ENCODE results near the gene ABHD17B.

The ABHD17B gene

GRCh38 chr9:71879644-71880174 lies 31.3 kb downstream of the ABHD17B start:
- no peak for DNase-seq (ENCODE audit: low read depth in 2 of 2, low spot score in 1 of 2)

- DNase-seq (ENCODE audit: low read depth in 2 of 2, low spot score in 1 of 2), result no peak
These were observed 32.4 kb downstream of the ABHD17B start for GRCh38 chr9:71878327-71879274.

GRCh38 chr9:71876829-71877228 lies 34.2 kb downstream of the ABHD17B start:
- no peak for DNase-seq (ENCODE audit: low read depth in 2 of 2, low spot score in 1 of 2)

GRCh38 chr9:71876106-71876505 lies 34.9 kb downstream of the ABHD17B start:
- no peak for DNase-seq (ENCODE audit: low read depth in 2 of 2, low spot score in 1 of 2)

- no peak for DNase-seq (ENCODE audit: low read depth in 2 of 2, low spot score in 1 of 2)
These were observed 35.6 kb downstream of the ABHD17B start for GRCh38 chr9:71875345-71875744.

GRCh38 chr9:71863631-71864030 lies 47.4 kb downstream of the ABHD17B start:
- DNase-seq (ENCODE audit: low read depth in 2 of 2, low spot score in 1 of 2), result no peak

GRCh38 chr9:71861618-71862017 lies 49.4 kb downstream of the ABHD17B start:
- no peak for DNase-seq (ENCODE audit: low read depth in 2 of 2, low spot score in 1 of 2)

- no peak for DNase-seq (ENCODE audit: low read depth in 2 of 2, low spot score in 1 of 2)
These were observed 51.1 kb downstream of the ABHD17B start for GRCh38 chr9:71859939-71860338.

- DNase-seq (ENCODE audit: low read depth in 2 of 2, low spot score in 1 of 2), result no peak
These were observed 52.2 kb downstream of the ABHD17B start for GRCh38 chr9:71858812-71859211.

- no peak for DNase-seq (ENCODE audit: low read depth in 2 of 2, low spot score in 1 of 2)
These were observed 52.7 kb downstream of the ABHD17B start for GRCh38 chr9:71858102-71858798.

- DNase-seq (ENCODE audit: low read depth in 2 of 2, low spot score in 1 of 2), result no peak
These were observed 53.8 kb downstream of the ABHD17B start for GRCh38 chr9:71857159-71857558.

- no peak for DNase-seq (ENCODE audit: low read depth in 2 of 2, low spot score in 1 of 2)
These were observed 56.2 kb downstream of the ABHD17B start for GRCh38 chr9:71854811-71855210.

- no peak for DNase-seq (ENCODE audit: low read depth in 2 of 2, low spot score in 1 of 2)
These were observed 57.9 kb downstream of the ABHD17B start for GRCh38 chr9:71853084-71853483.

GRCh38 chr9:71850996-71851395 lies 60.0 kb downstream of the ABHD17B start:
- no peak for DNase-seq (ENCODE audit: low read depth in 2 of 2, low spot score in 1 of 2)

GRCh38 chr9:71847892-71848291 lies 63.1 kb downstream of the ABHD17B start:
- no peak for DNase-seq (ENCODE audit: low read depth in 2 of 2, low spot score in 1 of 2)

- DNase-seq (ENCODE audit: low read depth in 2 of 2, low spot score in 1 of 2), result no peak
These were observed 66.2 kb downstream of the ABHD17B start for GRCh38 chr9:71844808-71845207.

- no peak for DNase-seq (ENCODE audit: low read depth in 2 of 2, low spot score in 1 of 2)
These were observed 71.3 kb downstream of the ABHD17B start for GRCh38 chr9:71839668-71840067.

GRCh38 chr9:71835596-71835995 lies 75.4 kb downstream of the ABHD17B start:
- DNase-seq (ENCODE audit: low read depth in 2 of 2, low spot score in 1 of 2), result no peak

- DNase-seq (ENCODE audit: low read depth in 2 of 2, low spot score in 1 of 2), result no peak
These were observed 80.1 kb downstream of the ABHD17B start for GRCh38 chr9:71830929-71831328.

- no peak for DNase-seq (ENCODE audit: low read depth in 2 of 2, low spot score in 1 of 2)
These were observed 80.8 kb downstream of the ABHD17B start for GRCh38 chr9:71830153-71830552.

- DNase-seq (ENCODE audit: low read depth in 2 of 2, low spot score in 1 of 2), result no peak
These were observed 84.7 kb downstream of the ABHD17B start for GRCh38 chr9:71826279-71826678.

- DNase-seq (ENCODE audit: low read depth in 2 of 2, low spot score in 1 of 2), result no peak
These were observed 86.7 kb downstream of the ABHD17B start for GRCh38 chr9:71824257-71824656.
